Mesendoderm (in vitro differentiated cells): ENCODE measurements around the gene NAA80.
A peak's percentile ranks its signal among the peaks of the same experiment; 100 is the strongest.

Experiments
- DNase-seq: peaks from one replicate; pipeline ENCODE4 v3.0.0; 2013
- H2AK5ac ChIP-seq: 2 replicates; pipeline ENCODE4 v1.6.1; 2013; ENCODE audit warnings: low read length, inconsistent platforms
- H2BK120ac ChIP-seq: 2 replicates; pipeline ENCODE4 v1.6.1; 2013; ENCODE audit warnings: low read depth, mild to moderate bottlenecking, low read length, moderate library complexity, mixed read lengths
- H2BK15ac ChIP-seq: replicated peaks from 2 replicates; pipeline ENCODE4 v1.6.1; 2013; ENCODE audit warnings: low read depth, mild to moderate bottlenecking, moderate library complexity
- H2BK5ac ChIP-seq: 2 replicates; pipeline ENCODE4 v1.6.1; 2013; ENCODE audit warnings: low read length, inconsistent platforms
- H3K18ac ChIP-seq: 2 replicates; pipeline ENCODE4 v1.6.1; 2013; ENCODE audit warnings: mild to moderate bottlenecking, low read length, mixed read lengths
- H3K23ac ChIP-seq: one replicate; pipeline ENCODE4 v1.6.1; 2013; ENCODE audit warnings: low read length
- H3K27ac ChIP-seq: 2 replicates; pipeline ENCODE4 v1.5.1; 2013; ENCODE audit warnings: low read depth, mild to moderate bottlenecking, inconsistent platforms, low read length, moderate library complexity
- H3K27me3 ChIP-seq: 2 replicates; pipeline ENCODE4 v1.6.1; 2013; ENCODE audit warnings: low read length, control low read depth, mild to moderate bottlenecking, inconsistent platforms; ENCODE audit not compliant: insufficient read depth, poor library complexity
- H3K36me3 ChIP-seq: 2 replicates; pipeline ENCODE4 v1.6.1; 2013; ENCODE audit warnings: low read length, inconsistent platforms; ENCODE audit not compliant: control insufficient read depth, insufficient read depth
- H3K4ac ChIP-seq: one replicate; pipeline ENCODE4 v1.6.1; 2013; ENCODE audit warnings: low read depth, mild to moderate bottlenecking, low read length, moderate library complexity
- H3K4me1 ChIP-seq: 2 replicates; pipeline ENCODE4 v1.6.1; 2013; ENCODE audit warnings: low read depth, low read length, inconsistent platforms; ENCODE audit not compliant: control insufficient read depth
- H3K4me2 ChIP-seq: 2 replicates; pipeline ENCODE4 v1.6.1; 2013; ENCODE audit warnings: low read length
- H3K4me3 ChIP-seq: 2 replicates; pipeline ENCODE4 v1.5.1; 2013; ENCODE audit warnings: mild to moderate bottlenecking, low read length
- H3K56ac ChIP-seq: one replicate; pipeline ENCODE4 v1.6.1; 2013; ENCODE audit warnings: low read length
- H3K79me1 ChIP-seq: 2 replicates; pipeline ENCODE4 v1.6.1; 2013; ENCODE audit warnings: low read length, inconsistent platforms
- H3K79me2 ChIP-seq: 2 replicates; pipeline ENCODE4 v1.6.1; 2013; ENCODE audit warnings: mild to moderate bottlenecking, low read length; ENCODE audit not compliant: control insufficient read depth, insufficient read depth
- H3K9ac ChIP-seq: 2 replicates; pipeline ENCODE4 v1.6.1; 2013; ENCODE audit warnings: low read length, inconsistent platforms
- H4K5ac ChIP-seq: one replicate; pipeline ENCODE4 v1.6.1; 2013; ENCODE audit warnings: low read length
- H4K8ac ChIP-seq: one replicate; pipeline ENCODE4 v1.6.1; 2013; ENCODE audit warnings: low read depth, mild to moderate bottlenecking, control low read depth, low read length, moderate library complexity
- WGBS: extraction: QIAGEN DNeasy Blood & Tissue Kit; methylation state at CpG from one replicate; pipeline ENCODE4 v1.1.7; 2013; ENCODE audit warnings: low lambda C conversion rate, missing lambda C conversion rate; ENCODE audit not compliant: insufficient coverage; ENCODE audit errors: extremely low coverage; 5-methylcytosine and 5-hydroxymethylcytosine counted together

NAA80 gene

DNA sequence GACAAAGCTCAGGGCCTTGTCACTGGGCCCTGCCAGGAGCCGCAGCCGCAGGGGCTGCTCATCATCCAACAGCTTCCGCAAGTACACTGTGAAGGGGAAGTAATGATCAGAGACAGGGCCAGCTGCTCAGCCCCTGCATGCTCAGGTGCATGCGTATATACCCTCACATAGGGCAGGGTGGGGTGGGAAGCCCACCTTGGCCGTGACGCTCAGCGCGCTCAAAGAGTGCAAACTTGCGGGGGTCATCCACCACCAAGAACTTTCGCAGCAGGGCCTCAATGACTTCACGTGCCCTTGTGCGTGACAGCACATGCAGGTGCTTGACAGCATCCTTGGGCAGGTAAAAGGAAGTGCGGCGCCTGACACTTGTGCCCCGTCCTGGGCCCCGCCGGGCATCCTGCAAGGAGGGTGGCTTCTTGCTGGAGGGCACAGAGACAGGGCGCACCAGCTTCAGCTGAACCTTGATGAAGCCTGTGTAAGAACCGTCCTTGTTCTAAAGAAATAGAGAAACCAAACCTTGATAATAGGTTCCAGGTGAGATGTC, 32.2 kb upstream of the NAA80 start:
- Histone ChIP-seq H3K56ac (no peak overlapping the region), H3K4me2 (no peak overlapping the region), H3K79me2 (peaks cover 34% of the 10 kb centered on the region), H2AK5ac (no peak overlapping the region), H3K36me3 (peaks cover 10% of the 10 kb centered on the region), H3K27me3 (no peaks in the 10 kb centered on the region), H3K4me3 (no peak overlapping the region), H3K4ac (no peak overlapping the region), H3K9ac (no peak overlapping the region), H3K27ac (no peak overlapping the region), H2BK15ac (no peak overlapping the region), H2BK5ac (no peak overlapping the region), H4K8ac (no peak overlapping the region), H4K5ac (no peak overlapping the region), H3K4me1 (peaks cover 2% of the 10 kb centered on the region), H3K23ac (no peak overlapping the region), H3K18ac (no peak overlapping the region), H3K79me1 (peaks cover 22% of the 10 kb centered on the region), H2BK120ac (no peak overlapping the region)
- WGBS = no CpG with 5 or more reads among the region's 19 CpGs
- no peak for DNase-seq

GRCh38 chr3:50330330-50330729, 31.1 kb upstream of the NAA80 start:
- Histone ChIP-seq H4K5ac (no peak overlapping the region), H3K4me1 (peaks cover 2% of the 10 kb centered on the region), H2AK5ac (no peak overlapping the region), H3K56ac (no peak overlapping the region), H3K18ac (no peak overlapping the region), H3K4me2 (no peak overlapping the region), H3K27ac (no peak overlapping the region), H3K4me3 (no peak overlapping the region), H3K4ac (no peak overlapping the region), H2BK15ac (no peak overlapping the region), H4K8ac (no peak overlapping the region), H3K79me1 (peaks cover 16% of the 10 kb centered on the region), H3K27me3 (no peaks in the 10 kb centered on the region), H3K9ac (no peak overlapping the region), H3K36me3 (peaks cover 13% of the 10 kb centered on the region), H2BK5ac (no peak overlapping the region), H3K23ac (no peak overlapping the region), H2BK120ac (no peak overlapping the region), H3K79me2 (peaks cover 24% of the 10 kb centered on the region)
- no CpG with 5 or more reads among the region's 10 CpGs for WGBS
- DNase-seq = no peak

- H3K4me2 ChIP-seq = peak within 1 kb of the TSS; percentile 95
- no peak within 1 kb of the TSS for H2AK5ac ChIP-seq
- peaks cover 13% of the 10 kb centered on the region for H3K36me3 ChIP-seq
- WGBS = no CpG with 5 or more reads among the region's 55 CpGs
- peaks cover 3% of the 10 kb centered on the region for H3K4me1 ChIP-seq
- peak within 1 kb of the TSS; percentile 89 for H3K9ac ChIP-seq
- H3K23ac ChIP-seq = no peak within 1 kb of the TSS
- H3K56ac ChIP-seq = peak within 1 kb of the TSS; percentile 92
- peak within 1 kb of the TSS; percentile 90 for H3K4me3 ChIP-seq
- no peak within 1 kb of the TSS for H4K8ac ChIP-seq
- H3K27me3 ChIP-seq = no peaks in the 10 kb centered on the region
- H2BK120ac ChIP-seq = no peak within 1 kb of the TSS
- no peak within 1 kb of the TSS for H3K18ac ChIP-seq
- H3K79me1 ChIP-seq = peaks cover 8% of the 10 kb centered on the region
- H4K5ac ChIP-seq = no peak within 1 kb of the TSS
- H2BK5ac ChIP-seq = no peak within 1 kb of the TSS
- DNase-seq = peak; percentile 99
- peaks cover 13% of the 10 kb centered on the region for H3K79me2 ChIP-seq
- H2BK15ac ChIP-seq = no peak within 1 kb of the TSS
- H3K27ac ChIP-seq = no peak within 1 kb of the TSS
- peak within 1 kb of the TSS; percentile 25 for H3K4ac ChIP-seq
These were observed 28.9 kb upstream of the NAA80 start, which contains the start of gene TUSC2 for GRCh38 chr3:50327943-50328691. TUSC2 (minus strand) TSS chr3:50328223; CDS start chr3:50328099, 124 bp downstream.

DNA sequence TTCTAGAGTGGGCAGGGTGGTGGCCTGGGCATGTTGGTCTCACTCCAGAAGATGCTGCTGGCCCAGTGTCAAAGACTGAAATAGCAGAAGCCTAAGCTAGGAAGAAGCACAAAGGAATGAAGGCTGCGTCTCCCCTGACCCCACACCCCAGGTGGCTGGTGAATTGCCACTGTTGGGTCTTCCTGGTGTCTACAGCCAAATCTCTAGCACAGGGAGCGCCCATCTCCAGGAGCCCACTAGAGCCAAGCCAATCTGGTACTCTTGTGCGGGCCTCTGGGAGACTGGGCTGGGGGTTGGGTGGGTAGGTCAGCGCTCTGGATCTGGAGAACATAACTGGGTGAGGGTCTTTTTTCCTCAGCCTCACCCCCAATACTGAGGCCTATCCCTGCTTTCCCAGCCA, 27.9 kb upstream of the NAA80 start:
- H3K36me3 ChIP-seq = peaks cover 13% of the 10 kb centered on the region
- no peak overlapping the region for H3K27ac ChIP-seq
- no CpG with 5 or more reads among the region's 4 CpGs for whole genome bisulfite sequencing

DNA sequence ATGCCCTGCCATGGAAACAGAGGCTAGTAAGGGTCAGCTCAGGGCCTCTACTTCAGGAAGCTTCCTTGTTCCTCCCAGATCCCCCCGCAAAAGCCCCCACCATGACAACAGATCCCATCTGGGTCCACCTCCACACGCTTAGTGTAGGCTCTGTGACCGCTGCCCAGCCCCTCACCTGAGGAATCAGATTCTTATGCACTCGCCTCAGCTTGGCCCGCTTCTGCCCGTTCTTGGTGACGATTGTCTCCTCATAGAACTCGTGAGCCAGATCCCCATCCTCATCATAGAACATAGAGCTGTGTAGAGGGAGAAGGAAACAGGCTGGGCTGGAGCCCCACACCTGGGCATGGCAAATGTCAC, 27.0 kb upstream of the NAA80 start:
- no peak overlapping the region for H3K4me2 ChIP-seq
- H3K18ac ChIP-seq = no peak overlapping the region
- H3K4ac ChIP-seq = no peak overlapping the region
- no peak overlapping the region for H3K4me3 ChIP-seq
- H3K27ac ChIP-seq = no peak overlapping the region
- H2BK120ac ChIP-seq = no peak overlapping the region
- H3K9ac ChIP-seq = no peak overlapping the region
- no peaks in the 10 kb centered on the region for H3K27me3 ChIP-seq
- no peak for DNase-seq
- no CpG with 5 or more reads among the region's 8 CpGs for WGBS
- H4K5ac ChIP-seq = no peak overlapping the region
- H2BK5ac ChIP-seq = no peak overlapping the region
- peaks cover 6% of the 10 kb centered on the region for H3K79me1 ChIP-seq
- H3K23ac ChIP-seq = no peak overlapping the region
- H4K8ac ChIP-seq = no peak overlapping the region
- peaks cover 7% of the 10 kb centered on the region for H3K4me1 ChIP-seq
- no peak overlapping the region for H2AK5ac ChIP-seq
- H3K79me2 ChIP-seq = peaks cover 11% of the 10 kb centered on the region
- no peak overlapping the region for H2BK15ac ChIP-seq
- H3K56ac ChIP-seq = no peak overlapping the region
- H3K36me3 ChIP-seq = peaks cover 10% of the 10 kb centered on the region

More for the DNA sequence above, 27.9 kb upstream of the NAA80 start:
- no peaks in the 10 kb centered on the region for H3K27me3 ChIP-seq
- no peak overlapping the region for H3K18ac ChIP-seq
- peak overlapping the region; percentile 91 for H3K56ac ChIP-seq
- H3K4me3 ChIP-seq = peak overlapping the region; percentile 90
- no peak overlapping the region for H4K5ac ChIP-seq
- no peak overlapping the region for H2AK5ac ChIP-seq
- no peak overlapping the region for H3K4ac ChIP-seq
- peak overlapping the region; percentile 95 for H3K4me2 ChIP-seq
- peaks cover 7% of the 10 kb centered on the region for H3K4me1 ChIP-seq
- H2BK120ac ChIP-seq = no peak overlapping the region
- no peak overlapping the region for H2BK15ac ChIP-seq
- H4K8ac ChIP-seq = no peak overlapping the region
- no peak overlapping the region for H3K23ac ChIP-seq
- peaks cover 7% of the 10 kb centered on the region for H3K79me1 ChIP-seq
- DNase-seq = no peak
- peaks cover 11% of the 10 kb centered on the region for H3K79me2 ChIP-seq
- no peak overlapping the region for H2BK5ac ChIP-seq
- H3K9ac ChIP-seq = peak overlapping the region; percentile 85
